PC-9 (cell line): ENCODE data around the gene HNRNPA1L2. TPM values are rescaled to one million over a fixed set of nuclear protein-coding genes. Genes with fewer than 3 reads are reported as not detected.
A peak's percentile ranks its signal among the peaks of the same experiment; 100 is the strongest.
"Not testable (repeated sequence)": the region's sequence is repeated elsewhere in the genome, so short reads cannot be mapped to it uniquely, and the experiment has no call there.

Source experiments
- BruUV-seq: library from RNA; stranded (reverse); fragments of 400-500 nt; replicated peaks from 2 replicates; lab custom pipeline; 2021; lab: Mats Ljungman, UMichigan
- CTCF ChIA-PET: fragments of 300-600 bp; sonication (Branson Sonifier 250); formaldehyde crosslinking; loops from one replicate; lab custom pipeline; 2022; ENCODE audit warnings: antibody characterized with exemption; lab: Charles Lee
- POLR2A ChIA-PET: fragments of 300-600 bp; sonication (Branson Sonifier 250); formaldehyde crosslinking; loops from one replicate; lab custom pipeline; 2022; ENCODE audit warnings: antibody characterized with exemption; ENCODE audit not compliant: unreplicated experiment; lab: Charles Lee
- DNase-seq, 2 experiments: peaks; one replicate each; pipeline versions ENCODE4 v3.0.0 to v3.0.0-alpha.2; 2015 to 2022; ENCODE audit warnings: mixed read lengths in 1 of 2
- H2AFZ ChIP-seq: fragments of 200-600 bp; sonication (generic); 2 replicates; pipeline ENCODE4 v1.8.1; 2017; ENCODE audit warnings: antibody characterized with exemption
- H3F3A ChIP-seq: fragments of 200-600 bp; sonication (generic); 2 replicates; pipeline ENCODE4 v1.8.1; 2017; ENCODE audit warnings: antibody characterized with exemption, mild to moderate bottlenecking, low read depth; ENCODE audit not compliant: insufficient read depth
- H3K27ac ChIP-seq: fragments of 200-600 bp; sonication (generic); 2 replicates; pipeline ENCODE4 v1.6.1; 2016; ENCODE audit warnings: mixed run types
- H3K27me3 ChIP-seq: fragments of 200-600 bp; sonication (generic); 2 replicates; pipeline ENCODE4 v1.6.1; 2016; ENCODE audit warnings: low read depth, mixed run types; ENCODE audit not compliant: insufficient read depth
- H3K36me3 ChIP-seq: fragments of 200-600 bp; sonication (generic); 2 replicates; pipeline ENCODE4 v1.6.1; 2016; ENCODE audit warnings: low read depth, mixed run types
- H3K4me1 ChIP-seq: fragments of 200-600 bp; sonication (generic); replicated peaks from 2 replicates; pipeline ENCODE4 v1.6.1; 2016; ENCODE audit warnings: mixed run types; ENCODE audit not compliant: insufficient read depth
- H3K4me2 ChIP-seq: fragments of 200-600 bp; sonication (generic); 2 replicates; pipeline ENCODE4 v1.6.1; 2017; ENCODE audit warnings: mixed run types
- H3K4me3 ChIP-seq: fragments of 200-600 bp; sonication (generic); 2 replicates; pipeline ENCODE4 v1.6.1; 2016; ENCODE audit warnings: mixed run types
- H3K79me2 ChIP-seq: fragments of 200-600 bp; sonication (generic); 2 replicates; pipeline ENCODE4 v1.6.1; 2017; ENCODE audit warnings: low read depth, mixed run types
- H3K9me2 ChIP-seq: fragments of 200-600 bp; sonication (generic); 2 replicates; pipeline ENCODE4 v1.8.1; 2017; ENCODE audit warnings: mild to moderate bottlenecking; ENCODE audit not compliant: insufficient read depth
- H3K9me3 ChIP-seq: fragments of 200-600 bp; sonication (generic); 2 replicates; pipeline ENCODE4 v1.8.1; 2016; ENCODE audit warnings: low read depth; ENCODE audit not compliant: insufficient read depth
- H4K20me1 ChIP-seq: fragments of 200-600 bp; sonication (generic); 2 replicates; pipeline ENCODE4 v1.8.1; 2017; ENCODE audit not compliant: insufficient read depth
- CTCF ChIP-seq: fragments of 200-600 bp; sonication (generic); conservative IDR thresholded peaks from 2 replicates; pipeline ENCODE4 v1.6.1; 2017; ENCODE audit warnings: mixed run types, antibody characterized with exemption, mild to moderate bottlenecking, moderate library complexity
- EZH2 ChIP-seq: fragments of 200-600 bp; sonication (generic); IDR thresholded peaks from 2 replicates; pipeline ENCODE4 v1.8.0; 2017; ENCODE audit warnings: antibody characterized with exemption, low read depth
- intact Hi-C: fragments of 100-400 bp; cut with micrococcal nuclease; formaldehyde crosslinking; loops from one replicate; pipeline ENCODE4 v1.10.0; 2022; ENCODE audit not compliant: unreplicated experiment
- total RNA-seq: library from RNA; stranded (reverse); gene quantifications from 2 replicates; pipeline ENCODE4 v1.2.3, GENCODE V29; 2021

Gene HNRNPA1L2
- total RNA-seq, 1 experiment from 2014 or later: 6.3 TPM

GRCh38 chr13:52609013-52609606 is 33.1 kb upstream of the HNRNPA1L2 start:
- H3K79me2 ChIP-seq, DNase-seq, H3K36me3 ChIP-seq, H3K27me3 ChIP-seq, H3K9me2 ChIP-seq, BruUV-seq, H3K4me2 ChIP-seq, H3K27ac ChIP-seq, H3K9me3 ChIP-seq, H3F3A ChIP-seq, H4K20me1 ChIP-seq, H3K4me3 ChIP-seq, H3K4me1 ChIP-seq, POLR2A ChIA-PET, H2AFZ ChIP-seq: not testable (repeated sequence)
- intact Hi-C loops: loop anchor here (1.0 kb wide), 1 partner anchor 359 kb away; no protein-coding TSS in a partner anchor
- CTCF ChIA-PET: interaction anchor here (1.2 kb wide), 1 partner anchor 359 kb away, joined by 3 read pairs; no protein-coding TSS in a partner anchor
- 0 out of 2 replicates have a peak, but pooled peaks have one; percentile 54 for TF ChIP-seq CTCF

GRCh38 chr13:52610158-52610557 is 32.1 kb upstream of the HNRNPA1L2 start:
- POLR2A ChIA-PET, H3K27me3 ChIP-seq, H2AFZ ChIP-seq, intact Hi-C loops, BruUV-seq, H3K4me1 ChIP-seq, H3F3A ChIP-seq, H4K20me1 ChIP-seq, H3K4me3 ChIP-seq, H3K36me3 ChIP-seq, H3K79me2 ChIP-seq, DNase-seq, H3K4me2 ChIP-seq, H3K27ac ChIP-seq, H3K9me2 ChIP-seq, H3K9me3 ChIP-seq, CTCF ChIA-PET: not testable (repeated sequence)

- DNase-seq: no peak
- ChIA-PET POLR2A (interaction anchor here (0.6 kb wide), 1 partner anchor 1770 kb away, joined by 7 read pairs; no protein-coding TSS in a partner anchor), CTCF (no interaction called here)
- Histone ChIP-seq H3K36me3 (no peaks in the 10 kb centered on the region), H3K4me3 (no peak overlapping the region), H2AFZ (no peak overlapping the region), H3K4me1 (peaks cover 8% of the 10 kb centered on the region), H3K79me2 (peaks cover 13% of the 10 kb centered on the region), H4K20me1 (no peaks in the 10 kb centered on the region), H3K27ac (no peak overlapping the region), H3K9me3 (no peaks in the 10 kb centered on the region), H3K9me2 (no peaks in the 10 kb centered on the region), H3K27me3 (no peaks in the 10 kb centered on the region), H3K4me2 (no peak overlapping the region), H3F3A (peaks cover 8% of the 10 kb centered on the region; the same call in 1 of the 2 replicates)
- TF ChIP-seq EZH2: no peak
- TF ChIP-seq CTCF: no peak
- no TSS peak for BruUV-seq
- intact Hi-C loops: no loop called here
These were observed 27.0 kb upstream of the HNRNPA1L2 start for GRCh38 chr13:52615134-52615801.
